Effector CD8-positive, alpha-beta T cell (primary cell): ENCODE measurements around the gene DOCK1.

Experiments
- DNase-seq: peaks from one replicate; lab custom pipeline; 2025; lab: John Stamatoyannopoulos, UW

DOCK1 gene

GRCh38 chr10:127142856-127143255 lies 237.6 kb downstream of the DOCK1 start:
- no peak for DNase-seq

DNA sequence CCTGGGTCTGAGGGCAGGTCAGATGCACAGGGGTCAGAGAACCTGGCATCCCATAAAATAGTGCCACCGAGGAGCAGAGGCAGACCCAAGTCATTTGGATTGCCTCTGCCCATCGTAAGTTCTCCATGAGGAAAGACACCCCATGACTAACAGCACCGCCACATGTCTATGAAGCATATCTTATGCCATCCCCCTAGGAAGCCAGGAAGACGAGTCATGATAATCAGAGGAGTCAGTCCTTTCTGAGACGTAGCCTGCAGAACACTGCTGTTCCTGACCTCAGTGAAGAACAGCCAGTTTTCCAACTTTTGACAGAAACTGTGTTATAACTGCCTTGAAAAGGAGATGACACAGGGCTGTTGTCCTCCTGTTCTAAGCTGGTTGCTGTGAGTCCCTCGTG lies 239.9 kb downstream of the DOCK1 start:
- no peak for DNase-seq

GRCh38 chr10:127146661-127147060 lies 241.4 kb downstream of the DOCK1 start:
- no peak for DNase-seq

DNA sequence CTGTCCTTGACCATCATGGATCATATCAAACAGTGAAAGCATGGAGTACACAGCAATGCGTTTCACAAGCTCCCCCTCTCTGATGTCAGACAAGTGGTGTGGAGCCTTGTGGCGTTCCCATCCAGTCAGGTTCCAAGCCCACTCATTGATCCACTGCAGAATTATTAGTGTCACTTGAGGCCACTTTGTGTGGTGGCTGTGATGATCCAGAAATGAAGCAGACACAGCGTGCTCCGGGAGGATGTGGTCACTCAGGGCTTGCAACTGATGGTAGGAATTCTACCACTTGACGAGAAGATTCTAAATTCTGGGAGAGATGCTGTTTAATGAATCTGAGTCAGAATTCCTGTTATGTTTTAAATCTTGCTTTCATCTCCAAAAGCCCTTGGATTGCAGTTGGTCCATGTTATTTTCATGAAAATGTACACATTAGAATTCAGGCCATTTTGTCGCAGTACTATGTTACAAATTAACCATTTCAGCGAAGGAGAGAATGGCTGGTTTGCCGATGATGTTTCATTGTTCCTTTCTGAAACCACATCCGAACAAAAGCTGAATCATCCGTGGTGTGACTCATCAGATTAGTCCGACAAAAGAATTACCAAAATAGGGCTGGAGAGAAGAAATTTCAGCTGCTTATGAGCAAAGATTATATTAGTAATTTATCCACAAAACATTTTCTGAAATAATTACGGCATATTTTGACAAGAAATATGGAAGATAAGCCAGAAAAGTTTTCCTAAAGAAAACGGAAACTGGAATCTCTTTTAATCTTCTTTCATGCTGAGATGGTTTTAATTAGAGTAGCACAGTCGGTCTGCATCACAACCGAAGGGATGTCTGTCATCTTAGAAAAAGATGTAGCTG lies 243.1 kb downstream of the DOCK1 start:
- no peak for DNase-seq

DNA sequence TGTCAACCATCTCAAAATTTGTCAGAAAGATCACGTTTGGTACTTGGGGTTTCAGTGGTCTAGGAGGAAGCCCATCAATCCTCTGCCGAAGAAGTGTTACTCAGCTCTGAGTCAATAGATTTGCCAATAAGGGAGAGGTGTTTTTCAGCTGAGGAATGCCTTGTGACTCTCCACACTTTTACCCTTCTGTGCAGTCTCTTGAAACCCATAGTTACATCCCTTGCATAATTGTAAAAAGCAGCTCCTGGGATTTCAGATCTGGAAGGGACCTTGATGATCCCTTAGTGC lies 243.6 kb downstream of the DOCK1 start:
- no peak for DNase-seq

DNA sequence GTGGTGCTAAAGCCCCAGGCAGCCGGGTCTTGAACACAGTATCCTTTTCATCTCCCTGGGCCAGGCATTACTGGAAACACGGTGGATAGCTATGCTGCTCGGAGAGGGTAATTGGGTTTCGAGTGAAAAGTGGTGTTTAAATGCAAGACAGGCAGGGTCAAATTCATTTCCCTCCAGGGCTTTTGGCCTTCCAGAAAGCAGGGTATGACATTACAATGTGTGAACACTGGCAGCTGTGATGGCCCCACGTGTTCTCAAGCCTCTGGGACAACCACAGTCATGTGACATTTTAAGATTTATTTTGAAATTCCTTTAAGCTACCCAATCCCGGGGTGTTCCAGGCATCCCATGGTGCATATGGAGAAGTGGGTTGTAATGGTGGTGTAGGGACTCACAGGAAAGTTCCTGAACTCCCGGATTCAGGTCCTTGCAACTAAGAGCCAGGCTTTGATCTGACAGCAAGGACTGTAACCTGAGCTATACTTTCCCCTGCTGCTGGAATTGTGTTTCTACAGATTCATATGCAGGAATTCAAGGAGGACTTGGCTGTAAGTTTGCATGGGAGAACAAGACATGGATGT lies 244.4 kb downstream of the DOCK1 start:
- DNase-seq: no peak

GRCh38 chr10:127150136-127150535 lies 244.9 kb downstream of the DOCK1 start:
- DNase-seq: no peak

GRCh38 chr10:127151541-127151940 lies 246.3 kb downstream of the DOCK1 start:
- no peak for DNase-seq

GRCh38 chr10:127151981-127152699 lies 246.9 kb downstream of the DOCK1 start:
- no peak for DNase-seq

GRCh38 chr10:127153181-127153580 lies 248.0 kb downstream of the DOCK1 start:
- no peak for DNase-seq

DNA sequence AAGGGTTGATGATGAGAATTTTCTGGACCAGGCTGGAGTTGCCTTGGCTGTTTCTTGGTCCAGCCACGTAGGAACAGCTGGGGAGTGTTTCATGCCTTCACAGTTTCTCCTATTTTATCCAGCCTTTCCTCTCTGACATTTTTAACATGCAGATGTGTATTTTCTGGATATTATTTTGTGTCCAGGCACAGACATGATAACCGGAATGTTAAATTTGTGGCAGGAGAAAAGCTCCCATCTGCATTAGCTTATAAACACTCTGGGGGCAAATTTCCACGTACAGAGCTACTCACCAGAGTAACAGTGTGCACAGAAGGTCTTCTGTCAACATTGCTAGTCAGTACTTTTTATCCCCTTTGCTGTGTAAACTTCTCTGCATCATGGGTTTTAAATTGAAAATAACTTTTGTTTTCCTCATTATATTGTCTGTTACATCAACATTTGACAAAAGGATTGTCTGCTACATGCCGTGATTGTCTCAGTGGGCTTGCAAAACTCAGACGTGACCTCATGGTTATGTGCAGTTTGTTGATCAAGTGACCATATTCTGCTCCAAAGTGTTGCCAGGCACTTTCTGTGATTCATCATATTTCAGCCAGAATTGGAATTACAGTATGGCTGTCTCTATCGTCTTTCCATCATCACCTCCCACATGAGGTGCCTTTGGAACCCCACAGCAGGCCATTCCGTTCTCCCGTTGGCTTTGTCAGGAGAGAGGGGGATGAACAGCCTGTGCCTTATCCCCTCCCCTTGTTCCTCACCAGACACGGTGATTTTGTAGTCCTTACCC lies 249.8 kb downstream of the DOCK1 start:
- no peak for DNase-seq

DNA sequence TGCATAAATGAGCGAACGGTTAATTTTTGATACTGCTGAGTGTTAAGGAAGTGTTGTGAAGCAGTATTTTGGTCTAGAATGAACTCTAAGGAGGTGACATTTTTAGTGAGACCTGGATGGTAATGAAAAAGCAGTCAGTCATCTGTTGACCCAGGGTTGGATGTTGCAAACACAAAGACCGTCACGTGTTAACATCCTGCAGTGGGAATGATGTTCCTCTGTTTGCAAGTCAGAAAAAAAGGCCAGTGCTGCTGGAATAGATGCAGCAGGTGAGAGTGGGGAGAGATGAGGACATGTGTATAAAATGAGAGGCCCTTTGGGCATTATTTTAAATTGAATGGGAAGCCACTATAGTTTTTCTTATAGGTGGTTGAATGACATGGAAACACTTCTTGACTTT lies 251.9 kb downstream of the DOCK1 start:
- no peak for DNase-seq

DNA sequence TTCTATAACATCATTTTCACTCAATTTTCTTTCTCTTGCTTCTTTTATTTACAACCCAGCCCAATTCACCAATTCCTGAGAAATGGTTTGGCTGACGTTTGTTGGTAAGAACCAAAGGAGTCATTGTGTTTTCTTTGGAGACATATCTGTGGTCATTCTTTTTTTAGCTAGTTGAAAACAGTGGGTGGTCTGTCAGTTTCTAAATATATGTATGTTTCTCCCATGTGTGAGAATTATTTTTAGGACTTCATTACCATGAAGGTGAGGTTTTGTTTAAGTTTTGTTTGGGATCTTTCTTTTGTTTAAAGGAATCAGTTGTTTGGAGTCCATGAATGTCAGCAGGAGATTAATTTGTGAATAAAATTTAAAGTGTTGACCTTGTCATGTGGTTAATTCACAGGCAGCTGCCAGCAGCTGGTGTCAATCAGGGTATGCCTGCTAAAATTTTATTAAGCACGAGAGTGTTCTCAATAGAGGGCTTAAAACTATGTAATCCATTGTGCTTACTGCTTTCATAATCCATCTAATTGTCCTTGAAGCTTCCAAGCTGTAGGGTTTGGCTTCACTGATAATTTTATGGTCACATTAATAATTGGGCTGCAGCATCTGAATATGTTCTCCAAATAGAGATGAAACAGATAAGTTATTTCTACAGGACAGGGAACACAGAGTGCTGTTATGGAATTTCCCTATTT lies 252.4 kb downstream of the DOCK1 start:
- no peak for DNase-seq

DNA sequence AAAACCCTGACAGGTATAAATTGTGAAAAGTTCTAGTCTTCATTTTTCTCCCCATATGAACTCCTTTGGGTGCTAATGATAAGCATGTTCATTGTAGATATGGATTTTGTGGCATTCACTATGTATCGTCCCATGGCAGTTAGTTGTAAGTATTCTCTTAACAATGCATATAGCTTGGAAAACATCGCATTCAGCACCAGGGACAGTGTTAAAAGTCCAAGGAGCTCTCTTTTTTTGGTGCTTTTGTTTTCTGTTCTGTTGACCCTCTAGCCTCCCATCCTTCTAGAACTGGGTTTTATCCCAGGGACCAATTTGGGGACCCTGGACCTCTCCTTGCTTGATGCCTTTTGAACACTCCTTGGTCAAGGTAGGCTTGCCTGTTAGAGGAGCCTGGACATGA lies 253.4 kb downstream of the DOCK1 start:
- no peak for DNase-seq

GRCh38 chr10:127159648-127160245 lies 254.5 kb downstream of the DOCK1 start:
- no peak for DNase-seq

GRCh38 chr10:127161482-127161881 lies 256.3 kb downstream of the DOCK1 start:
- no peak for DNase-seq

DNA sequence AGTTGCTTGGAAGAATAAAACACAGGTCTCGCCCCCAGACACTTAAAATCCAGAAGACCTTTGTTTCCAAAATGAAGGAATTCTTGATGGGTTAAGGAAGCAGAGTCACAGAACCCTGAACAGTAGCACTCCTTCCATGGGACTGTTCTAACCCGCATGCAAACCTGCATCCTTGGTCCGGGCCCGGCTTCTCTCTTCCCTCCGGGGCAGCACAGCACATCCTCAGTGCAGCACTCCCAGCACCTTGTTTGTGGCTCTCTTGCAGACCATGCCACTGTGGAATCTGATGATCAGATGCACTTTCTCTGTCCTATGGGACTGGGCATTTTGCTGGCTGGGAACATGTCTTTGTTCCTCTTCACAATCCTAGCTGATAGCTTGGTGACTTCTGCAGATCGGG lies 257.6 kb downstream of the DOCK1 start:
- DNase-seq: no peak

- DNase-seq: no peak
These were observed 263.0 kb downstream of the DOCK1 start for GRCh38 chr10:127168261-127168660.

- DNase-seq: no peak
These were observed 269.6 kb downstream of the DOCK1 start for GRCh38 chr10:127174866-127175265.

DNA sequence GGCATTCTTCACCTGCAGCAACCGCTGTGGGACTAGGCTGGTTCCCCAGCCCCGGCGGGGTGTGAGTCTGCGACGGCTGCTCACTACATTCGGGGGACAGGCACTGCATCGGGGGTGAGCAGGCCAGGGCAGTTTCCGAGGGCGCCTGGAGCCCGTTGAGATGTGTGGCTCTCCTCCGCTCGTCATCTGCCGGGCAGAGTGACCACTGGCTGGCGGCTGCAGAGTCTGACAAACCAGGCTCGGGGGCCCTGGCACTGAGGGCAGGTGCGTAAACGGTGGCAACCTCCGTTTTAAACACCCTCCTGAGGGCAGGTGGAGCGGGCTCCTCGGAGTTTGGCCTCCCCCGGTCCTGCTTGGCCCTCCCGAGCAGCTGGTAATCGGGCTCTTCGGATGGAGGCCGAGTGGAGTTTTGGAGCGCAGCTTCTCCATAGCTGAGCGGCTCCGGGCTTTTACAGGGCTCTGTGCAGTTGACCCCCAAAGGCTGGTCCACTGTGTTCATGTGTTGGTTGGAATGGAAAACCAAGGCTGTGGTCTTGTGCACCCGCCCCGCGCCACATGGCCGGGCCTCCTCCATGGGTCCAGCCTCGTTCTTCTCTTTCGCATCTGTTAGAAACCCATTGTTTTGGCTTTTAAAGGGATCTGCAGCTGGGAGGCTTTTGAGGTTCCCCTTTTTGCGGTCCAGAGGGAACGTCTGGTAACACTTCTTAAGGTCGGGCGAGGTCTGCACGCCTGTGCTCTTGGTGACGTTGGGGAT lies 270.3 kb downstream of the DOCK1 start:
- no peak for DNase-seq

DNA sequence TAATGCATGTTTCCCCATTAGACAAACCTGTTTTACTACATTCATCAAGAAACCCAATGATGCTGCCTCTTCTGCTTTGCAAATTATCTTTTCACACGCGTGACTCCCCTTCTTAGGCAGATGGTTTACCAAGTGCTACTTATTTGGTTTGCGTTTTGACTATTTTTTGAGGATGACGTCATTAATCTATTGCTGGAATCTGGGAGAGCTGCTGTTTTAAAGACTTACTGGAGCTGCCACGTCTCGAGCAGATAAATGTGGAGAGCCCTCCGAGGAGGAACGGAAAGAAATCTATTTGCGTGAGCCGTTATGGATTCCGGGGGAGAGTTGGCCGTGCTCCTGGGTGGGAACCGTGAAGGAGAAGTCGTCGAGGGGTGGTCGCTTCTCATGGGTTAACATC lies 271.4 kb downstream of the DOCK1 start:
- DNase-seq: no peak
